ENCODE results near the gene PLEKHS1.
"Not testable (repeated sequence)": the region's sequence is repeated elsewhere in the genome, so short reads cannot be mapped to it uniquely, and the experiment has no call there.

PLEKHS1 gene

DNA sequence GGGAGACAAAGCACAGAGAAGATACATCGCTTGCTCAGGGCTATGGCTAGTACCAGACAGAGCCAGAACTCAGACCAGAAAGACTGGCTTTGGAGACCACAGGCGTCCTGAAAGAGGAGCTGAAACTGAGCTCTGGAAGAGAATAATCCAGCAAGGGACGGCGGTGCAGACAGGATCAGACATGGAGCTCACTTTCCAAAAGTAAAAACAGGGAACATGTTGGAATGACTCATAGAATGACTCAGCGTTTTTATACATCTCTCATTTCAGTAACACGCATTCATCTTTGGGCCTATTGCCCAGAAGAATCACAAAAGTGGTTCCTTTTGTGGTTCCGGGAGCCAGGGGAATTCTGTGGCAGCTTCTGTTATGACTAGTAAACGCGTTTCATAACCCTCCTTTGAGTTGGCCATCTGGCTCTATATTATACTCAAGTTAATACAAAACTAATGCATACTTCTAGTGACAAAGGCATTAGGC is 37.2 kb downstream of the PLEKHS1 start:
- H3K9me3 ChIP-seq (ENCODE audit: insufficient read depth, low read length), result no peaks in the 10 kb centered on the region
- H3K27me3 ChIP-seq (ENCODE audit: insufficient read depth, insufficient read length), result no peaks in the 10 kb centered on the region
- no peak overlapping the region for H3K9ac ChIP-seq (ENCODE audit: insufficient read length, low read depth)
- H3K36me3 ChIP-seq (ENCODE audit: insufficient read depth, insufficient read length, low read length), result no peaks in the 10 kb centered on the region
- H3K4me3 ChIP-seq (ENCODE audit: insufficient read length, low read depth), result no peak overlapping the region
- no peak for DNase-seq (ENCODE audit: low read depth, low spot score)
- TF ChIP-seq ZNF274 (IDR thresholded peaks at IDR 0.05; ENCODE audit: low read depth, low read length), result no peak
- no peak for TF ChIP-seq YY1 (IDR thresholded peaks at IDR 0.05; ENCODE audit: insufficient read depth, insufficient read length)
- no peak for TF ChIP-seq SUZ12 (IDR thresholded peaks at IDR 0.05; ENCODE audit: extremely low read depth, insufficient read depth, insufficient read length)
- no peaks in the 10 kb centered on the region for H3K4me1 ChIP-seq (ENCODE audit: insufficient read depth, insufficient read length)

DNA sequence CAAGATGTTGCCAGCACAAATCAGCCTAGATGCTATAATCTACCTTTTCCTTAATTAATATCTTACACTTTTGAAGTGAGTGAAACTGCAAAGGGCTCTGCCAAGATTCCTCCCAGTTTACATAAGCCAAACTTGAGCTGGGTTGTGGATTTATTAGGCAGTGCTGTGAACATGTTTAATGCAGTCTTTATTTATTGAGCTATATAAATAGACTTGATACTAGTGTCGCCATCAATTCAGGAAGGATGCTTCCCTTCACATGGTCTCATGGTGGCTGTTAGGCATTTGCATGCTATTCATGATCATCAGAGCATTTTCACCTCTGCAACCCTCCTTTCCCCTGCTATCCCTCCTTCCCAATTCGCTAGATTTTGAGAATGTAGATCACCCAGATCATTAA is 40.2 kb downstream of the PLEKHS1 start:
- no peak for DNase-seq (ENCODE audit: low read depth, low spot score)
- H3K36me3 ChIP-seq (ENCODE audit: insufficient read depth, insufficient read length, low read length), result no peaks in the 10 kb centered on the region
- no peaks in the 10 kb centered on the region for H3K4me1 ChIP-seq (ENCODE audit: insufficient read depth, insufficient read length)
- H3K9ac ChIP-seq (ENCODE audit: insufficient read length, low read depth), result no peak overlapping the region
- H3K27me3 ChIP-seq (ENCODE audit: insufficient read depth, insufficient read length), result no peaks in the 10 kb centered on the region
- H3K4me3 ChIP-seq (ENCODE audit: insufficient read length, low read depth), result no peak overlapping the region
- H3K9me3 ChIP-seq (ENCODE audit: insufficient read depth, low read length), result no peaks in the 10 kb centered on the region
- TF ChIP-seq SUZ12 (IDR thresholded peaks at IDR 0.05; ENCODE audit: extremely low read depth, insufficient read depth, insufficient read length) (no peak), ZNF274 (IDR thresholded peaks at IDR 0.05; ENCODE audit: low read depth, low read length) (no peak), YY1 (IDR thresholded peaks at IDR 0.05; ENCODE audit: insufficient read depth, insufficient read length) (no peak)

DNA sequence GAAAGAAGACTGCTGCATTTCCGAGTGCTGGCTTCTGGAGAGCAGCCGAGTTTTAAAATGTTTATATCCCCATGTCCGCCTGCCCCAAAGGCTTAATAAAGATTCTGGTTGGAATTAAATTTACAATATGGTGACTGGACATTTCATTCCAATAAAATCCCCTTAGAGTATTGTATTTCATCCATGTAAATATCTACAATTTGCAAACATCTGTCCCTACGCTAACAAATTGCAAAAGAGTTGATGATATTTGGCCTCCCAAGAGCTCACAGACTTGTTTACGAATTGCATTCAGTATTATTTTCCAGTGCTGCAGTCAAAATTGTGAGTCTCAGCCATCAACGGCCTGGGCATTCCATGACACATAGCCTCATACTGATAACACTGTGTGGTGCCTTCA is 50.1 kb downstream of the PLEKHS1 start:
- TF ChIP-seq YY1 (IDR thresholded peaks at IDR 0.05; ENCODE audit: insufficient read depth, insufficient read length) (no peak), ZNF274 (IDR thresholded peaks at IDR 0.05; ENCODE audit: low read depth, low read length) (no peak), SUZ12 (IDR thresholded peaks at IDR 0.05; ENCODE audit: extremely low read depth, insufficient read depth, insufficient read length) (no peak)
- H3K36me3 ChIP-seq (ENCODE audit: insufficient read depth, insufficient read length, low read length), result no peaks in the 10 kb centered on the region
- no peak overlapping the region for H3K4me3 ChIP-seq (ENCODE audit: insufficient read length, low read depth)
- no peaks in the 10 kb centered on the region for H3K4me1 ChIP-seq (ENCODE audit: insufficient read depth, insufficient read length)
- no peak overlapping the region for H3K9ac ChIP-seq (ENCODE audit: insufficient read length, low read depth)
- no peak for DNase-seq (ENCODE audit: low read depth, low spot score)
- H3K27me3 ChIP-seq (ENCODE audit: insufficient read depth, insufficient read length), result no peaks in the 10 kb centered on the region
- H3K9me3 ChIP-seq (ENCODE audit: insufficient read depth, low read length), result no peaks in the 10 kb centered on the region

DNA sequence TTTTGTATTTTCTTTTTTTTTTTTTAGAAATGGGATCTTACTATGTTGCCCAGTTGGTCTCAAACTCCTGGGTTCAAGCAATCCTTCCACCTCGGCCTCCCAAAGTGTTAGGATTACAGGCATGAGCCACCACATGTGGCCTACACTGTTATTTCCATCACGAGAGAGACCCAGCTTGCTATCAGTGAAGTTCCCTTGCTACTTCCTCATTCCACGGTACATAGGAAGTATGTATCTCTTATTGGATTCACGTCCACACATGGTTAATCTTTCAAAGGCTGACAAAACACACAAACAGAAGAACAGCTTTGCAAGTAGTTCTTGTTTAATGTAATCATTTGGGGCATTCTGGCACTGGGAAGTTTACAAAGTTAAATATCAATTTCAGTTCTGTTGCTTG is 51.5 kb downstream of the PLEKHS1 start:
- Histone ChIP-seq H3K9me3 (ENCODE audit: insufficient read depth, low read length) (no peaks in the 10 kb centered on the region), H3K4me3 (ENCODE audit: insufficient read length, low read depth) (no peak overlapping the region), H3K4me1 (ENCODE audit: insufficient read depth, insufficient read length) (no peaks in the 10 kb centered on the region), H3K27me3 (ENCODE audit: insufficient read depth, insufficient read length) (no peaks in the 10 kb centered on the region), H3K36me3 (ENCODE audit: insufficient read depth, insufficient read length, low read length) (no peaks in the 10 kb centered on the region), H3K9ac (ENCODE audit: insufficient read length, low read depth) (no peak overlapping the region)
- no peak for DNase-seq (ENCODE audit: low read depth, low spot score)
- no peak for TF ChIP-seq SUZ12 (IDR thresholded peaks at IDR 0.05; ENCODE audit: extremely low read depth, insufficient read depth, insufficient read length)
- TF ChIP-seq ZNF274 (IDR thresholded peaks at IDR 0.05; ENCODE audit: low read depth, low read length), result no peak
- no peak for TF ChIP-seq YY1 (IDR thresholded peaks at IDR 0.05; ENCODE audit: insufficient read depth, insufficient read length)

DNA sequence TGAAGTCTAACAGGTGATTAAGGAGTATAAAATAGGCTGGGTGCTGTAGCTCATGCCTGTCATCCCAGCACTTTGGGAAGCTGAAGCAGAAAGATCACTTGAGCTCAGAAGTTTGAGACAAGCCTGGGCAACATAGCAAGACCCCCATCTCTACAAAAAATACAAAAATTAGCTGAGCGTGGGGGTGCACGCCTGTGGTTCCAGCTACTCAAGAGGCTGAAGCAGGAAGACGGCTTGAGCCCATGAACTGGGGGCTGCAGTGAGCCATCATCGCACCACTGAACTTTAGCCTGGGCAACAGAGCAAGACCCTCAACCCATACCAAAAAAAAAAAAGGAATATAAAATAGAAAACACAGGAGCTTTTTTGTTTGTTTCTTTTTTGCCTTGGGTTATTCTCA is 55.0 kb downstream of the PLEKHS1 start:
- H3K36me3 ChIP-seq (ENCODE audit: insufficient read depth, insufficient read length, low read length), result no peaks in the 10 kb centered on the region
- H3K27me3 ChIP-seq (ENCODE audit: insufficient read depth, insufficient read length), result no peaks in the 10 kb centered on the region
- H3K9ac ChIP-seq (ENCODE audit: insufficient read length, low read depth), result no peak overlapping the region
- H3K4me1 ChIP-seq (ENCODE audit: insufficient read depth, insufficient read length), result no peaks in the 10 kb centered on the region
- no peak for DNase-seq (ENCODE audit: low read depth, low spot score)
- H3K9me3 ChIP-seq (ENCODE audit: insufficient read depth, low read length), result no peaks in the 10 kb centered on the region
- no peak for TF ChIP-seq YY1 (IDR thresholded peaks at IDR 0.05; ENCODE audit: insufficient read depth, insufficient read length)
- no peak overlapping the region for H3K4me3 ChIP-seq (ENCODE audit: insufficient read length, low read depth)

DNA sequence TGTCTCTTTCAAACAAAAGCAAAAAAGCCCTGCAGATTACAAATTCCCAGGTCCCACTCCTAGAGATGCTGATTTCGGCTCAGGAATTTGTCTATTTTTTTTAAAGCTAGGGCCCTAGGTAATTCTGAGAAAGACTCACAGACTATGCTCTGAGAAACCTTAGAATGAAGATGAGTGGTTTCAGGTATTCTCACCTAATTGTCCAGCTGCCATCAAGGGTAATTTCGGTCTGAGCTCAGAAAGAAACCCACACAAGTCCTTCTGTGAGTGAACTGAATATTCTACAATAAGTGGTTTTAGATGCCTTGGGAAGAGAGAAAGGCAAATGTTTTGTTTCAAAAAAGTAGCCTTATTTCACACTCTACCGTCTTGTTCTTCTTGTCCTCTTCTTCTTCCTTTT is 56.7 kb downstream of the PLEKHS1 start:
- Histone ChIP-seq H3K4me1 (ENCODE audit: insufficient read depth, insufficient read length) (no peaks in the 10 kb centered on the region), H3K9ac (ENCODE audit: insufficient read length, low read depth) (no peak overlapping the region), H3K27me3 (ENCODE audit: insufficient read depth, insufficient read length) (no peaks in the 10 kb centered on the region), H3K4me3 (ENCODE audit: insufficient read length, low read depth) (no peak overlapping the region), H3K36me3 (ENCODE audit: insufficient read depth, insufficient read length, low read length) (no peaks in the 10 kb centered on the region), H3K9me3 (ENCODE audit: insufficient read depth, low read length) (no peaks in the 10 kb centered on the region)
- DNase-seq (ENCODE audit: low read depth, low spot score), result no peak
- TF ChIP-seq SUZ12 (IDR thresholded peaks at IDR 0.05; ENCODE audit: extremely low read depth, insufficient read depth, insufficient read length) (no peak), YY1 (IDR thresholded peaks at IDR 0.05; ENCODE audit: insufficient read depth, insufficient read length) (no peak), ZNF274 (IDR thresholded peaks at IDR 0.05; ENCODE audit: low read depth, low read length) (no peak)

DNA sequence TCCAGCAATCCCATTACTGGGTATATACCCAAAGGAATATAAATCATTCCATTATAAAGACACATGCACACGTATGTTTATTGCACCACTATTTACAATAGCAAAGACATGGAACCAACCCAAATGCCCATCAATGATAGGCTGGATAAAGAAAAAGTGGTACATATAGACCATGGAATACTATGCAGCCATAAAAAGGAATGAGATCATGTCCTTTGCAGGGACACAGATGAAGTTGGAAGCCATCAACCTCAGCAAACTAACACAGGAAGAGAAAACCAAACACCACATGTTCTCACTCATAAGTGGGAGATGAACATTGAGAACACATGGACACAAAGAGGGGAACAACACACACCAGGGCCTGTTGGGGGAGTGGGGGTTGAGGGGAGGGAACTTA is 63.2 kb downstream of the PLEKHS1 start:
- H3K4me1 ChIP-seq (ENCODE audit: insufficient read depth, insufficient read length); DNase-seq (ENCODE audit: low read depth, low spot score); H3K9ac ChIP-seq (ENCODE audit: insufficient read length, low read depth); H3K4me3 ChIP-seq (ENCODE audit: insufficient read length, low read depth); H3K36me3 ChIP-seq (ENCODE audit: insufficient read depth, insufficient read length, low read length); H3K27me3 ChIP-seq (ENCODE audit: insufficient read depth, insufficient read length); H3K9me3 ChIP-seq (ENCODE audit: insufficient read depth, low read length): not testable (repeated sequence)

DNA sequence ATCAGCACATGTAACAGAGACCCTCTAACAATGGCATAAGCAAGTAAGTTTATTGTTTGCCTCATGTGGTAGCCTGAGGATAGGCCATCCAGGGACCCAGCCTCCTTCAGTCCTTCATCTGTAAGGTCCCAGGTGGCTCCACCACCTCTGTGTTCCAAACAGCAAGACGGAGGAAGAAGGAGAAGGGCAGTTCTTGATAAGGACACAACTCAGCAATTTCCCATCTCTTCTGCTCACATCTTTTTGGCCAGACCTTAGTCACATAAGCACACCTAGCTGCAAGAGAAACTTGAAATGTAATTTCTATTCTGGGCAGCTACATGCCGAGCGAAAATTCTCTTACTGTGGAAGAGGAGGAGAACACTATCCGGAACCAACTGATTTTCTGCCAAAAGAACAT is 68.5 kb downstream of the PLEKHS1 start:
- no peaks in the 10 kb centered on the region for H3K4me1 ChIP-seq (ENCODE audit: insufficient read depth, insufficient read length)
- H3K4me3 ChIP-seq (ENCODE audit: insufficient read length, low read depth), result no peak overlapping the region
- H3K27me3 ChIP-seq (ENCODE audit: insufficient read depth, insufficient read length), result no peaks in the 10 kb centered on the region
- H3K9ac ChIP-seq (ENCODE audit: insufficient read length, low read depth), result no peak overlapping the region
- DNase-seq (ENCODE audit: low read depth, low spot score), result no peak
- no peak for TF ChIP-seq ZNF274 (IDR thresholded peaks at IDR 0.05; ENCODE audit: low read depth, low read length)
- no peak for TF ChIP-seq SUZ12 (IDR thresholded peaks at IDR 0.05; ENCODE audit: extremely low read depth, insufficient read depth, insufficient read length)
- TF ChIP-seq YY1 (IDR thresholded peaks at IDR 0.05; ENCODE audit: insufficient read depth, insufficient read length), result no peak
- H3K36me3 ChIP-seq (ENCODE audit: insufficient read depth, insufficient read length, low read length), result no peaks in the 10 kb centered on the region
- H3K9me3 ChIP-seq (ENCODE audit: insufficient read depth, low read length), result no peaks in the 10 kb centered on the region
